GM12891 (cell line): ENCODE measurements around the gene SMCO3.

Experiments used
- POLR2A ChIP-seq: IDR thresholded peaks from 2 replicates; pipeline ENCODE4 v1.6.1; 2011; ENCODE audit warnings: low read depth, low read length, control low read depth
- POLR2AphosphoS5 ChIP-seq: IDR thresholded peaks from 2 replicates; pipeline ENCODE4 v1.6.1; 2011; ENCODE audit warnings: low read depth, low read length, control low read depth
- POU2F2 ChIP-seq: IDR thresholded peaks from 2 replicates; pipeline ENCODE4 v1.6.1; 2011; ENCODE audit warnings: low read depth, mild to moderate bottlenecking, control low read depth, low read length, moderate library complexity
- SPI1 ChIP-seq: IDR thresholded peaks from 2 replicates; pipeline ENCODE4 v1.6.1; 2011; ENCODE audit warnings: low read depth, low read length, control low read depth
- TAF1 ChIP-seq: IDR thresholded peaks from 2 replicates; pipeline ENCODE4 v1.6.1; 2011; ENCODE audit warnings: low read depth, low read length, control low read depth

GRCh38 chr12:14782756-14783155 lies 31.2 kb downstream of the SMCO3 start:
- TF ChIP-seq POLR2AphosphoS5 (no peak), TAF1 (no peak), POLR2A (no peak), SPI1 (no peak), POU2F2 (no peak)
